HepG2 (cell line): Measurements from ENCODE around the gene LGI4. TPM values are rescaled to one million over a fixed set of nuclear protein-coding genes. Genes with fewer than 3 reads are reported as not detected.

Source experiments
- ATAC-seq: fragments of 200-7000 bp; cut with Tn5 transposase; 3 replicates; pipeline ENCODE4 v1.9.1; 2020; ENCODE audit warnings: mild to moderate bottlenecking, moderate library complexity
- BruUV-seq: library from RNA; stranded (reverse); fragments of 400-500 nt; replicated peaks from 2 replicates; lab custom pipeline; 2021; lab: Mats Ljungman, UMichigan
- CTCF ChIA-PET: fragments of 300-600 bp; formaldehyde crosslinking; extraction: SDS; loops from one replicate; lab custom pipeline; 2021; ENCODE audit warnings: low total read pairs, inconsistent platforms, low intra/inter-chr PET ratio; lab: Yijun Ruan, JAX
- POLR2A ChIA-PET: fragments of 350-600 bp; sonication (Branson Sonifier 250); formaldehyde crosslinking; loops from one replicate; lab custom pipeline; 2020; ENCODE audit warnings: antibody characterized with exemption, inconsistent platforms; lab: Yijun Ruan, JAX
- DNase-seq: peaks from one replicate; pipeline ENCODE4 v3.0.0-alpha.2; 2015; ENCODE audit warnings: low spot score
- FAIRE-seq: peaks from 3 replicates; lab custom pipeline; 2011; peaks lifted over from hg19 to GRCh38; lab: Jason Lieb, UNC
- H2AFZ ChIP-seq: one replicate; pipeline ENCODE4 v1.6.1; 2011; ENCODE audit warnings: low read length, inconsistent platforms
- H3K27ac ChIP-seq: fragments of 300-600 bp; 3 replicates; pipeline ENCODE4 v1.8.0; 2011; ENCODE audit warnings: mixed run types, mild to moderate bottlenecking, mixed read lengths, low read length, inconsistent platforms; ENCODE audit not compliant: insufficient read depth; ENCODE audit errors: extremely low read length
- H3K27me3 ChIP-seq, 2 experiments: fragments of 200-600 bp in 1 of 2; 2 replicates in 1 of 2; 3 replicates in 1 of 2; pipeline versions ENCODE4 v1.6.0 to v1.8.0; 2011; ENCODE audit warnings: low read length in 2 of 2, mild to moderate bottlenecking in 2 of 2, moderate library complexity in 2 of 2, inconsistent platforms in 1 of 2; ENCODE audit not compliant: insufficient read depth in 2 of 2, control insufficient read depth in 1 of 2
- H3K36me3 ChIP-seq, 2 experiments: fragments of 200-600 bp in 1 of 2; replicated peaks in 1 of 2; 2 replicates in 1 of 2; 3 replicates in 1 of 2; pipeline versions ENCODE4 v1.5.1 to v1.8.0; 2011; ENCODE audit warnings: low read length in 2 of 2, inconsistent platforms in 1 of 2; ENCODE audit not compliant: insufficient read depth in 2 of 2, control insufficient read depth in 1 of 2
- H3K4me1 ChIP-seq: 2 replicates; pipeline ENCODE4 v1.5.1; 2012; ENCODE audit warnings: low read length, inconsistent platforms; ENCODE audit not compliant: insufficient read depth
- H3K4me2 ChIP-seq: 2 replicates; pipeline ENCODE4 v1.6.0; 2011; ENCODE audit warnings: low read depth, low read length, inconsistent platforms
- H3K4me3 ChIP-seq, 3 experiments: fragments of 200-600 bp in 1 of 3; sonication (generic), shearing (Covaris generic) in 1 of 3; replicated peaks in 1 of 3; 2 replicates each; pipeline ENCODE4 v1.5.1; 2011 to 2016; ENCODE audit warnings: low read length in 3 of 3, inconsistent platforms in 2 of 3, low read depth in 2 of 3, mild to moderate bottlenecking in 2 of 3, control low read depth in 1 of 3, mixed read lengths in 1 of 3; ENCODE audit not compliant: insufficient read depth in 1 of 3
- H3K79me2 ChIP-seq: one replicate; pipeline ENCODE4 v1.6.1; 2011; ENCODE audit warnings: low read length, inconsistent platforms; ENCODE audit not compliant: insufficient read depth
- H3K9ac ChIP-seq: 2 replicates; pipeline ENCODE4 v1.6.0; 2011; ENCODE audit warnings: mild to moderate bottlenecking, low read depth, low read length, inconsistent platforms; ENCODE audit not compliant: insufficient read depth
- H3K9me3 ChIP-seq: 2 replicates; pipeline ENCODE4 v1.5.1; 2012; ENCODE audit warnings: mild to moderate bottlenecking, low read length
- H4K20me1 ChIP-seq: 2 replicates; pipeline ENCODE4 v1.6.0; 2011; ENCODE audit warnings: inconsistent platforms, mild to moderate bottlenecking, low read length, moderate library complexity; ENCODE audit not compliant: insufficient read depth
- ARNTL ChIP-seq: sonication (generic); formaldehyde crosslinking; IDR thresholded peaks from 2 replicates; pipeline ENCODE4 v1.4.0; 2020; ENCODE audit warnings: mild to moderate bottlenecking, missing genetic modification reagents
- ATAD3A ChIP-seq: sonication (generic); formaldehyde crosslinking; IDR thresholded peaks from 2 replicates; pipeline ENCODE4 v1.4.0; 2020; ENCODE audit warnings: missing genetic modification reagents
- ATF7 ChIP-seq, 2 experiments: fragments of 450-650 bp in 1 of 2; sonication (generic) in 1 of 2; formaldehyde crosslinking in 1 of 2; IDR thresholded peaks; 2 replicates each; pipeline versions ENCODE4 v1.4.0 to v1.6.1; 2016 to 2020; ENCODE audit warnings: antibody characterized with exemption in 1 of 2, mild to moderate bottlenecking in 1 of 2, missing genetic modification reagents in 1 of 2
- CREM ChIP-seq, 2 experiments: sonication (generic) in 1 of 2; formaldehyde crosslinking in 1 of 2; IDR thresholded peaks; 2 replicates each; pipeline versions ENCODE4 v1.4.0 to v1.6.1; 2016 to 2020; ENCODE audit warnings: antibody characterized with exemption in 1 of 2, mild to moderate bottlenecking in 1 of 2, missing genetic modification reagents in 1 of 2
- GLI4 ChIP-seq: sonication (generic); formaldehyde crosslinking; IDR thresholded peaks from 2 replicates; pipeline ENCODE4 v1.5.1; 2020; ENCODE audit warnings: missing genetic modification reagents, mild to moderate bottlenecking, moderate library complexity, borderline replicate concordance
- KLF15 ChIP-seq: sonication (generic); formaldehyde crosslinking; IDR thresholded peaks from 2 replicates; pipeline ENCODE4 v1.8.1; 2023; ENCODE audit warnings: borderline replicate concordance, mild to moderate bottlenecking, inconsistent platforms, missing genetic modification reagents, mixed read lengths
- MYC ChIP-seq: sonication (generic); formaldehyde crosslinking; IDR thresholded peaks from 2 replicates; pipeline ENCODE4 v1.9.0; 2021; ENCODE audit warnings: missing genetic modification reagents, borderline replicate concordance
- ZNF264 ChIP-seq: sonication (generic); formaldehyde crosslinking; IDR thresholded peaks from 2 replicates; pipeline ENCODE4 v1.4.0; 2020; ENCODE audit warnings: missing genetic modification reagents
- ZNF331 ChIP-seq: sonication (generic); formaldehyde crosslinking; IDR thresholded peaks from 2 replicates; pipeline ENCODE4 v1.4.0; 2020; ENCODE audit warnings: missing genetic modification reagents
- WGBS: methylation state at CpG from one replicate; pipeline ENCODE4 v1.1.6; 2017; ENCODE audit warnings: low lambda C conversion rate; 5-methylcytosine and 5-hydroxymethylcytosine counted together
- in situ Hi-C: cut with HindIII; loops from 2 replicates; pipeline ENCODE4 v1.10.0; 2017; ENCODE audit warnings: low pct_unique_long_range_greater_than_20kb; ENCODE audit not compliant: extremely low pct_ligation_motif_present
- intact Hi-C: fragments of 100-400 bp; cut with micrococcal nuclease; formaldehyde crosslinking; loops from one replicate; pipeline ENCODE4 v1.10.0; 2022; ENCODE audit not compliant: unreplicated experiment
- polyA plus RNA-seq, 8 experiments: library from polyadenylated mRNA; depleted of rRNA in 3 of 8; stranded (reverse) in 7 of 8; unstranded in 1 of 8; fragments of >200 nt; fragmentation: Illumina TruSeq in 4 of 8; extraction: Trizol in 4 of 8; gene quantifications; 2 replicates each; pipeline versions ENCODE4 v1.2.1 to v1.2.3, GENCODE V29; 2011 to 2016; ENCODE audit warnings: low read depth in 4 of 8, missing spikeins in 1 of 8, mixed read lengths in 1 of 8; ENCODE audit not compliant: insufficient read depth in 1 of 8
- total RNA-seq, 5 experiments: library from RNA; depleted of rRNA; stranded (reverse); fragments of >200 nt; fragmentation: Illumina TruSeq; extraction: Trizol; gene quantifications; 2 replicates each; pipeline ENCODE4 v1.2.3, GENCODE V29; 2016; ENCODE audit warnings: low read depth in 1 of 5
- TF ChIP-seq, protein P1 (sequence below): sonication (generic); formaldehyde crosslinking; conservative IDR thresholded peaks from 2 replicates; pipeline ENCODE4 v1.5.0; 2020; ENCODE audit warnings: missing genetic modification reagents
- TF ChIP-seq, protein P2 (sequence below): sonication (generic); formaldehyde crosslinking; IDR thresholded peaks from 2 replicates; pipeline ENCODE4 v1.4.0; 2020; ENCODE audit warnings: mild to moderate bottlenecking, missing genetic modification reagents
- TF ChIP-seq, protein P3 (sequence below): sonication (generic); formaldehyde crosslinking; IDR thresholded peaks from 2 replicates; pipeline ENCODE4 v1.8.0; 2022; ENCODE audit warnings: low read depth, missing genetic modification reagents

LGI4 gene
- total and polyA plus RNA-seq, 2 of the 13 experiments (the other 11 are each of a cell fraction or from before 2014, with no cell fraction given) = 2.8 TPM; not detected in 1

DNA sequence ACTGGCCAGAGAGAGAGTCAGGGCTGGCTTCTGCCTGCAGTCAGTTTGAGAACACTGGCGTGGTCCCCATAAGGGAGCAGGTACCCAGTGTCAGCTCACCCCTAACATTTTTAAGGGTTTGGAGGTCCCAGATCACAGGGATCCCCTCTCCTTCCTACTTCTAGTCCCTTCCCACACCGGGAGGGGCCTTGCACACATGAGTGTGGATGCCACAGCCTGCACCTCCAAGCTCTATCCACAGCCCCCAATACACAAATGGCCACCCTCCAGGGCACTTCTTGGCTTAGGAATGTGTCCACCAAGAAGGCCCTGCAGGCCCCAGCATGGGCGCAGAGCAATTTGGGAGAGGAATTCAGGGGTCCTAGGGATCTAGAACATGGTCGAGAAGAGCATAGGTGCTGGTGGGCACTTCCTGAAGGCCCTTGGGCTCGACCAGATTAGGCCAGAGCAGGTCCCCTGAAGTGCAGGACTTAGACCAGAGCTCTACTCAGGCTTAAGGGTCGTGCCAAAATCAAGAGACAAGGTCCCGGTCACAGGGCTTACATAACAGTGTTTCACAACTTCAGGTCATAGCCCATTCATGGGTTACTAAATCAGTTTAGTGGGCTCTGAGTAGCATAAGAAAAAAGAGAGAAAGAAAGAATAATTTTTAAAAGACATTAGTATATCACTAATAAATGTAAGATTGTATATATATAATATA, 35.7 kb upstream of the LGI4 start:
- intact Hi-C loops (no loop called here), in situ Hi-C loops (no loop called here)
- no peaks in the 10 kb centered on the region for H4K20me1 ChIP-seq
- no peaks in the 10 kb centered on the region for H3K4me1 ChIP-seq
- ATAC-seq = no peak
- POLR2A ChIA-PET = no interaction called here
- H2AFZ ChIP-seq = no peak overlapping the region
- H3K4me2 ChIP-seq = no peak overlapping the region
- whole genome bisulfite sequencing = 0% methylated on average over 2 of the region's 7 CpGs
- H3K9me3 ChIP-seq = peaks cover 11% of the 10 kb centered on the region; the same call in 1 of the 2 replicates
- H3K27me3 ChIP-seq = no peaks in the 10 kb centered on the region; a peak in 1 of 5 replicates
- TF ChIP-seq ATAD3A (CRISPR knock-in tag) (no peak), ZNF331 (CRISPR knock-in tag) (no peak), GLI4 (no peak), MYC (no peak), KLF15 (CRISPR knock-in tag) (no peak), ARNTL (CRISPR knock-in tag) (no peak), ZNF264 (CRISPR knock-in tag) (no peak), ATF7 (IDR thresholded peaks at IDR 0.05) (no peak), ATF7 (CRISPR knock-in tag; IDR thresholded peaks at IDR 0.05) (no peak), CREM (IDR thresholded peaks at IDR 0.05) (no peak), CREM (CRISPR knock-in tag; IDR thresholded peaks at IDR 0.05) (no peak)
- TF ChIP-seq, protein P1, sequence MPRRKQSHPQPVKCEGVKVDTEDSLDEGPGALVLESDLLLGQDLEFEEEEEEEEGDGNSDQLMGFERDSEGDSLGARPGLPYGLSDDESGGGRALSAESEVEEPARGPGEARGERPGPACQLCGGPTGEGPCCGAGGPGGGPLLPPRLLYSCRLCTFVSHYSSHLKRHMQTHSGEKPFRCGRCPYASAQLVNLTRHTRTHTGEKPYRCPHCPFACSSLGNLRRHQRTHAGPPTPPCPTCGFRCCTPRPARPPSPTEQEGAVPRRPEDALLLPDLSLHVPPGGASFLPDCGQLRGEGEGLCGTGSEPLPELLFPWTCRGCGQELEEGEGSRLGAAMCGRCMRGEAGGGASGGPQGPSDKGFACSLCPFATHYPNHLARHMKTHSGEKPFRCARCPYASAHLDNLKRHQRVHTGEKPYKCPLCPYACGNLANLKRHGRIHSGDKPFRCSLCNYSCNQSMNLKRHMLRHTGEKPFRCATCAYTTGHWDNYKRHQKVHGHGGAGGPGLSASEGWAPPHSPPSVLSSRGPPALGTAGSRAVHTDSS (CRISPR knock-in tag) = no peak
- TF ChIP-seq, protein P2, sequence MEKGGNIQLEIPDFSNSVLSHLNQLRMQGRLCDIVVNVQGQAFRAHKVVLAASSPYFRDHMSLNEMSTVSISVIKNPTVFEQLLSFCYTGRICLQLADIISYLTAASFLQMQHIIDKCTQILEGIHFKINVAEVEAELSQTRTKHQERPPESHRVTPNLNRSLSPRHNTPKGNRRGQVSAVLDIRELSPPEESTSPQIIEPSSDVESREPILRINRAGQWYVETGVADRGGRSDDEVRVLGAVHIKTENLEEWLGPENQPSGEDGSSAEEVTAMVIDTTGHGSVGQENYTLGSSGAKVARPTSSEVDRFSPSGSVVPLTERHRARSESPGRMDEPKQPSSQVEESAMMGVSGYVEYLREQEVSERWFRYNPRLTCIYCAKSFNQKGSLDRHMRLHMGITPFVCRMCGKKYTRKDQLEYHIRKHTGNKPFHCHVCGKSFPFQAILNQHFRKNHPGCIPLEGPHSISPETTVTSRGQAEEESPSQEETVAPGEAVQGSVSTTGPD = no peak
- TF ChIP-seq, protein P3, sequence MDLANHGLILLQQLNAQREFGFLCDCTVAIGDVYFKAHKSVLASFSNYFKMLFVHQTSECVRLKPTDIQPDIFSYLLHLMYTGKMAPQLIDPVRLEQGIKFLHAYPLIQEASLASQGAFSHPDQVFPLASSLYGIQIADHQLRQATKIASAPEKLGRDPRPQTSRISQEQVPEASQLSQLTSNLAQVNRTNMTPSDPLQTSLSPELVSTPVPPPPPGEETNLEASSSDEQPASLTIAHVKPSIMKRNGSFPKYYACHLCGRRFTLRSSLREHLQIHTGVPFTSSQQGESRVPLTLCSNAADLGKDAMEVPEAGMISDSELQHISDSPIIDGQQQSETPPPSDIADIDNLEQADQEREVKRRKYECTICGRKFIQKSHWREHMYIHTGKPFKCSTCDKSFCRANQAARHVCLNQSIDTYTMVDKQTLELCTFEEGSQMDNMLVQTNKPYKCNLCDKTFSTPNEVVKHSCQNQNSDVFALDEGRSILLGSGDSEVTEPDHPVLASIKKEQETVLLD (CRISPR knock-in tag) = no peak
- TF ChIP-seq, all 625 proteins: peak for 0
- Histone ChIP-seq H3K27ac (no peak overlapping the region), H3K79me2 (no peaks in the 10 kb centered on the region), H3K36me3 (no peaks in the 10 kb centered on the region), H3K4me3 (no peak overlapping the region), H3K9ac (no peak overlapping the region)
- no TSS peak for BruUV-seq
- CTCF ChIA-PET = no interaction called here
- DNase-seq = no peak
- no peak for FAIRE-seq
